Pancreas (tissue), 10 donors: ENCODE measurements around the gene C1orf226. TPM values are rescaled to one million over a fixed set of nuclear protein-coding genes. Genes with fewer than 3 reads are reported as not detected.

Experiments used
- ATAC-seq, 4 donors: fragments of 200-7000 bp; cut with Tn5 transposase; one replicate each; pipeline versions ENCODE4 v1.8.0 to v1.9.1; 2020; ENCODE audit warnings: mild to moderate bottlenecking in 4 of 4, moderate library complexity in 4 of 4
- DNase-seq, 6 donors: peaks; one replicate each; pipeline ENCODE4 v3.0.0-alpha.2; 2020
- FAIRE-seq: peaks from 2 replicates; lab custom pipeline; 2012; peaks lifted over from hg19 to GRCh38; lab: Jason Lieb, UNC
- H3K27ac ChIP-seq, 4 donors: fragments of 200-600 bp; sonication (generic); 1 replicate in 3 of 4; 2 replicates in 1 of 4; pipeline versions ENCODE4 v1.5.0 to v1.8.0; 2020
- H3K27me3 ChIP-seq, 4 donors: fragments of 200-600 bp; one replicate each; pipeline ENCODE4 v1.8.0; 2021
- H3K36me3 ChIP-seq, 3 donors: fragments of 200-600 bp; sonication (generic) in 1 of 3; one replicate each; pipeline versions ENCODE4 v1.5.0 to v1.8.0; 2020 to 2021
- H3K4me1 ChIP-seq, 3 donors: fragments of 200-600 bp; one replicate each; pipeline ENCODE4 v1.8.0; 2021
- H3K4me3 ChIP-seq, 4 donors: fragments of 200-600 bp; sonication (generic) in 2 of 4; one replicate each; pipeline versions ENCODE4 v1.5.0 to v1.8.0; 2020 to 2021
- H3K9me3 ChIP-seq, 4 donors: fragments of 200-600 bp; one replicate each; pipeline ENCODE4 v1.8.0; 2021
- CTCF ChIP-seq, 4 donors: fragments of 200-600 bp; sonication (generic) in 3 of 4; IDR thresholded peaks; one replicate each; pipeline versions ENCODE4 v1.5.0 to v1.8.0; 2021; ENCODE audit warnings: antibody characterized with exemption in 4 of 4
- WGBS, 2 donors: extraction: QIAGEN DNeasy Blood & Tissue Kit; methylation state at CpG; one replicate each; pipeline ENCODE4 v1.1.7; 2013; 5-methylcytosine and 5-hydroxymethylcytosine counted together
- intact Hi-C, 3 donors: fragments of 100-400 bp; cut with DNase I; formaldehyde crosslinking; loops; one replicate each; pipeline versions ENCODE4 v1.11.1 to v1.14.2; 2022
- polyA plus RNA-seq, 2 donors: library from polyadenylated mRNA; stranded (reverse); fragments of 200-250 nt; gene quantifications; one replicate each; pipeline ENCODE4 v1.2.3, GENCODE V29; 2013
- total RNA-seq, 6 donors: library from RNA; stranded (reverse); fragmentation: NEBNext Ultra II Directional in 4 of 6; extraction: Animal tissue kit (Norgen Biotek cat#: 25700) in 4 of 6; gene quantifications; one replicate each; pipeline versions ENCODE4 v1.2.1 to v1.2.4, GENCODE V29; 2021 to 2023
- donor health status: healthy with polysubstance abuse.
- donor health status: DM: no; HTN: no; CAD: no; lungs with moderate emphysema.
- donor health status: DM: no; HTN: no; CAD: no.
- donor health status: control.
- donor health status: control.
- donor health status: Bipolar disorder and iron deficiency.
- donor health status: DM: yes; HTN: yes; CAD: no.
- donor health status: DM: no; HTN: no; CAD: no.
- donor health status: DM: no; HTN: no; CAD: no.
- donor health status: DM: yes; HTN: yes; CAD: no.

C1orf226 gene
- total RNA-seq, result 1 to 10 TPM; 2.0 to 4.2 (median 2.6) TPM
- polyA plus RNA-seq, result 1 to 10 TPM; 1.3 to 1.6 TPM

GRCh38 chr1:162381383-162381782, at the start of gene C1orf226:
C1orf226 (plus strand) TSS chr1:162381728; CDS start chr1:162381902, 174 bp downstream.
- H3K27ac ChIP-seq, result no peak within 1 kb of the TSS
- no peaks in the 10 kb centered on the region for H3K4me1 ChIP-seq
- ATAC-seq, result peak in 3 of 4 donors; percentile 58 to 85 (median 81)
- H3K27me3 ChIP-seq, result no peaks in the 10 kb centered on the region
- no peak for FAIRE-seq
- no peaks in the 10 kb centered on the region for H3K36me3 ChIP-seq
- no peak within 1 kb of the TSS for H3K4me3 ChIP-seq
- TF ChIP-seq CTCF (IDR thresholded peaks at IDR 0.05), result no peak
- WGBS, 2 donors, result 81 to 86% methylated on average over 3 of the region's 3 CpGs
- intact Hi-C loops, result loop anchor here in 1 of 3 donors (10.0 kb wide), 1 partner anchor 327 kb away; no protein-coding TSS in a partner anchor
- DNase-seq, result no peak
- H3K9me3 ChIP-seq, result no peaks in the 10 kb centered on the region

- Histone ChIP-seq H3K4me3 (no peak overlapping the region), H3K27ac (no peak overlapping the region), H3K9me3 (no peaks in the 10 kb centered on the region), H3K36me3 (no peaks in the 10 kb centered on the region), H3K27me3 (no peaks in the 10 kb centered on the region), H3K4me1 (no peaks in the 10 kb centered on the region)
- TF ChIP-seq CTCF (IDR thresholded peaks at IDR 0.05), result no peak
- DNase-seq (no peak), ATAC-seq (no peak), FAIRE-seq (no peak)
- intact Hi-C loops, result no loop called here
Measured at GRCh38 chr1:162333991-162334390, 47.5 kb upstream of the C1orf226 start.

- Histone ChIP-seq H3K4me1 (no peaks in the 10 kb centered on the region), H3K4me3 (no peak overlapping the region), H3K27ac (no peak overlapping the region), H3K36me3 (no peaks in the 10 kb centered on the region), H3K9me3 (no peaks in the 10 kb centered on the region), H3K27me3 (no peaks in the 10 kb centered on the region)
- no peak for FAIRE-seq
- no peak for DNase-seq
- ATAC-seq, result no peak
- no peak for TF ChIP-seq CTCF (IDR thresholded peaks at IDR 0.05)
- intact Hi-C loops, result no loop called here
- 86 to 89% methylated on average over 5 of the region's 5 CpGs for WGBS, 2 donors
Measured at GRCh38 chr1:162335126-162335525, 46.4 kb upstream of the C1orf226 start.

GRCh38 chr1:162336621-162337285, 44.8 kb upstream of the C1orf226 start:
- Histone ChIP-seq H3K4me3 (no peak overlapping the region), H3K9me3 (no peaks in the 10 kb centered on the region), H3K27ac (no peak overlapping the region), H3K4me1 (no peaks in the 10 kb centered on the region), H3K27me3 (no peaks in the 10 kb centered on the region), H3K36me3 (no peaks in the 10 kb centered on the region)
- WGBS, 2 donors, result 78 to 84% methylated on average over 7 of the region's 7 CpGs
- FAIRE-seq (no peak), DNase-seq (no peak), ATAC-seq (no peak)
- TF ChIP-seq CTCF (IDR thresholded peaks at IDR 0.05), result no peak
- intact Hi-C loops, result no loop called here

- FAIRE-seq (no peak), ATAC-seq (no peak), DNase-seq (no peak)
- H3K4me1 ChIP-seq, result peaks cover 0 to 3% (median 0%) of the 10 kb centered on the region in 3 donors
- WGBS, 2 donors, result 88% methylated on average over 1 of the region's 1 CpG
- no peaks in the 10 kb centered on the region for H3K27me3 ChIP-seq
- no peaks in the 10 kb centered on the region for H3K9me3 ChIP-seq
- H3K27ac ChIP-seq, result no peak overlapping the region
- no peak overlapping the region for H3K4me3 ChIP-seq
- intact Hi-C loops, result no loop called here
- H3K36me3 ChIP-seq, result no peaks in the 10 kb centered on the region
- TF ChIP-seq CTCF (IDR thresholded peaks at IDR 0.05), result no peak
Measured at GRCh38 chr1:162342452-162342983, 39.0 kb upstream of the C1orf226 start.
